G401 (cell line): ENCODE results near the gene SH3RF2. TPM values are rescaled to one million over a fixed set of nuclear protein-coding genes. Genes with fewer than 3 reads are reported as not detected.
A peak's percentile ranks its signal among the peaks of the same experiment; 100 is the strongest.

Source experiments
- DNase-seq: peaks from one replicate; pipeline ENCODE4 v3.0.0-alpha.2; 2015; ENCODE audit warnings: low spot score
- in situ Hi-C: cut with HindIII; loops from 2 replicates; pipeline ENCODE4 v1.10.0; 2016; ENCODE audit warnings: low sequenced_read_pairs, mixed read lengths
- total RNA-seq: library from RNA; depleted of rRNA; stranded (reverse); fragments of >200 nt; shearing (Covaris generic); gene quantifications from 2 replicates; pipeline ENCODE4 v1.2.3, GENCODE V29; 2014

SH3RF2 gene
- total RNA-seq, 1 experiment from 2014 or later, result 14.6 TPM

DNA sequence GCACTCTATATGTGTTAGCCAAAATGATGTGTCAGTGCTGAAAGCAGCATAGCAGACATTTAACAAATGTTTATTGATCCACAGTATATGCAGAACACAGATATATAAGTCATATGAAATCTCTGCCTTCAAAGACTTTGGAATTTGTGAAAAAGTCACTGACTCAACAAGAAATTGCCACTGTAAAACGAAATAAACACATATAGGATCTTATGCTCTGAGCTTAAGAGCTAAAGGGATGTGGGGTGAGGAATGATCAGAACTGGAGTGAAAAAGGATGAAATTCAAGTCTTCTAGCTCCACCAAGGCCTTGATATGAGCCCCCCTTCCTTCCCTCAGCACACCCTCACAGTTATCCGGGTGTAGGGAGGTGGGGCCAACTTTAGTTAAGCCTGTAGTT lies 119.1 kb downstream of the SH3RF2 start:
- in situ Hi-C loops, result loop anchor here (25.0 kb wide), 1 partner anchor 368 kb away; no protein-coding TSS in a partner anchor
- DNase-seq, result no peak

DNA sequence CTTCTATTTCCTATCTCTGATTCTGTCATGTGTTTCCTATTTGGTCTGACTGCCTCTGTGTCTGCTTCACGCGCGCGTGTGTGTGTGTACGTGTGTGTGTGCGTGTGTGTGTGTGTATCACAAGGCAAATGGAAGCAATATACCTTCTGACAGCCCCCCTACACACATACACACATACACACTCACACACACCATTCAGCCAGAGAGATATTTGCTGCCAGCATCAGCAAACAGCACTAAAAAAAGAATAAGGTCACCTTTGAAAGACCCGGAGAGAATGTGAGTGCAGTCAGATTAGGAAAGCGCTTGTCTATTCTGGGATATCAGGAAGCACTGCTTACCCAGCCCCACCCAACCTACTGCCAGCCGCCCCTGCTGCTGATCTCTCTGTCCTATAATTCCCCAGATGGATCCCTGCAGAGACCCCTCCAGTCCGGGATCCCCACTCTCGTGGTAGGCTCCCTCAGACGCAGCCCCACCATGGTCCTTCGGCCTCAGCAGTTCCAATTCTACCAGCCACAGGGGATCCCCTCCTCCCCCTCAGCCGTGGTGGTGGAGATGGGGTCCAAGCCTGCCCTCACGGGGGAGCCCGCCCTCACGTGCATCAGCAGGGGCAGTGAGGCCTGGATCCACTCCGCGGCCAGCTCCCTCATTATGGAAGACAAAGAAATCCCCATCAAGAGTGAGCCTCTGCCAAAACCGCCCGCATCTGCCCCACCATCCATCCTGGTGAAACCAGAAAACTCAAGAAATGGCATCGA lies 123.3 kb downstream of the SH3RF2 start:
- in situ Hi-C loops, result loop anchor here (5.0 to 25.0 kb wide), 2 partner anchors 53 to 372 kb away; no protein-coding TSS in a partner anchor
- no peak for DNase-seq

DNA sequence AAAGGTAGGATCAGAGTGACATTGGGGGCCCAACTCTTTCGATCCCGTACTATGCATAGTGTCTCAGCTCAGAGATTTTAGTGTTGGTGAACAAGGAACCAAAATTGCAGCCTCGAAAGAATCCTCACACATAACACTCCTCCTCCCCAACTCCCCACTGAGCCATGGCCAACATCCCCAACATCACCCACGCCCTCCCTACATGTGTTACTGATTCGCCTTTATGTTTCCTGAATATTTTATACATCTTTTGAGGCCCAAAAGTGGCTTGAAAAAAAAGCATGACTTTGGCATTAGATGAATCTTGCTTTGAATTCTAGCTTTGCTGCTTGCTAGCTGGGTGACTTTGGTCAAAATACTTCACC lies 123.8 kb downstream of the SH3RF2 start:
- in situ Hi-C loops, result loop anchor here (5.0 to 25.0 kb wide), 2 partner anchors 52 to 373 kb away; no protein-coding TSS in a partner anchor
- DNase-seq, result no peak

DNA sequence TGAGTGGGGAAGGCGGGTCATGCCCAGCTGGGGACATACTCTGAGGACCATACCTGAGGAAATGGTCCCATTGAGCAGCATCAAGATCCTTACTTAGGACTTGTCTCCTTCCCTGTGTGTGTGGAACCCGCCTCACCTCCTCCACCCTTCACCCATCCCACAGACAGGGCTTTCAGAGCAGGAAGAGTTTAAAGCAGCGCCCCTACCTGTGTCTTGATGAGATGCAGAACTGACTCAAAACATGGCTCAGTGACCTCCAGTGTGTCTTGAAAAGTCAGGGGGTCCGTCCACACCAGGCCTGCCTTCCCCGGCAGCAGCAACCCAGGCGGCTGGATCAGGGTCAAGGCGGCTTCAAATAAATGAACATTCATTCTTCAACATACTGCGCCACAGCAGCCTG lies 130.6 kb downstream of the SH3RF2 start:
- in situ Hi-C loops, result loop anchor here (25.0 kb wide), 1 partner anchor 380 kb away; no protein-coding TSS in a partner anchor
- DNase-seq, result no peak

DNA sequence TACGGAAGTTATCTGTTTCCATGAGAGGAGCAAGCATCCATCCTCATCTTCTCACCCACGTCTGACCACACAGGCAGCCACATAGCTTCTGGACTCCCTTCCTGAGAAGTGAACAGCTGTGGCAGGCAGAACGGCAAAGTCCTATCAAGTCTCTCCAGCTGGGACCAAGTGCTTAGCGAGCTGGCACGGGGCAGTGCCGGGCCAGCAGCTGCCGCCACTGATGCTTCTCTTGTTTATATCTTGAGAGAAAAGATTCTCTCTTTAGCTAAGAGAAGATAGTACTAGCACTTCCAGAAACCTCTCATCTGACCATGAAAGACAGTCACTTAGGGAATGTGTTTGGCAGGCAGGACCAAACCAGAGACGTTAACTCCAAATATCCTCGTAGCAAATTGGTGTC lies 131.8 kb downstream of the SH3RF2 start:
- in situ Hi-C loops, result loop anchor here (25.0 kb wide), 1 partner anchor 381 kb away; no protein-coding TSS in a partner anchor

DNA sequence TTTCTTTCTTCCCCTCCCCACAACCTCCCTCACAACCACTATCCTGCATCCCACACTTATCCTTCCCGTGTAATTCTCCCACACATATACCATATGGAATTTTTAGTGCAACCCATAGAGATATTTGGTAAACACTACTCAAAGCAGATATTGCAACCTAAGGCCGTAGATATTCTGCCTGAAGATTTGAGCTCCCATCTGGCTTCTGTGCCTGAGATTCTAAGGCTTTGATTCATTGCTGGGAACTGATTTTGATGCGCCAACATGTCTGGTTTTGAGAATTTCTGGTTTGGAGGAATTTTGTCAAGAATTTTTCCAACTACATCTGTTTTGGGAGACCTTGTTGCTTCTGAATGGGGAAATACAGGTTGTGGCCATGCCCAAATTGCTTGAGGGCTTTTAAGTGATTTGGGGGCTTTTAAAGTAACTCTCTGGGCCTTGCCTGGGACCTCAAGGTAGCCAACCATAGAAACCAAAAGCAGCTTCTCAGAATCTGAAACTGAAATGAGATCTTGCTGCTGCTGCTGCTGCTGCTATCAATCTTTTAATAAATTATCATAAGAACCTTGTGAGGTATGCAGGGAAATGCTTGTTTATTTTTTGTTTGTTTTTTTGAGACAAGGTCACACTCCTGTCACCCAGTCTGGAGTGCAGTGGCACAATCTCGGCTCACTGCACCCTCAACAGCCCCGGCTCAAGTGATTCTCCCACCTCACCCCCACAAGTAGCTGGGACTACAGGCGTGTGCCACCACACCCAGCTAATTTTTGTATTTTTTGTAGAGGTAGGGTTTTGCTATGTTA lies 132.8 kb downstream of the SH3RF2 start:
- in situ Hi-C loops, result loop anchor here (25.0 kb wide), 1 partner anchor 382 kb away; no protein-coding TSS in a partner anchor
- DNase-seq, result no peak

More for the DNA sequence above, 131.8 kb downstream of the SH3RF2 start:
- DNase-seq, result no peak

DNA sequence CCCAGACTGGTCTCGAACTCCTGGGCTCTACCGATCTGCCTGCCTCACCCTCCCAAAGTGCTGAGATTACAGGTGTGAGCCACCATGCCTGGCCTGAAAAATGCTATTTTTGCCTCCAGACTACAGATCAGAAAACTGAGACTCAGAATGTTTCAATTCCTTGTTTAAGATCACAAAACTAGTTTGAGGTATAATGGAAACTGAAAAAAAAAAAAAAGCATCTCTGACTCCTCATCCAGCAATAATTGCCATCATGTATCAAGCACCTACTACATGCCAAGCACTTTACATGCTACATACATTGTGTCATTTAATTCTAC lies 133.4 kb downstream of the SH3RF2 start:
- in situ Hi-C loops, result loop anchor here (25.0 kb wide), 1 partner anchor 382 kb away; no protein-coding TSS in a partner anchor

DNA sequence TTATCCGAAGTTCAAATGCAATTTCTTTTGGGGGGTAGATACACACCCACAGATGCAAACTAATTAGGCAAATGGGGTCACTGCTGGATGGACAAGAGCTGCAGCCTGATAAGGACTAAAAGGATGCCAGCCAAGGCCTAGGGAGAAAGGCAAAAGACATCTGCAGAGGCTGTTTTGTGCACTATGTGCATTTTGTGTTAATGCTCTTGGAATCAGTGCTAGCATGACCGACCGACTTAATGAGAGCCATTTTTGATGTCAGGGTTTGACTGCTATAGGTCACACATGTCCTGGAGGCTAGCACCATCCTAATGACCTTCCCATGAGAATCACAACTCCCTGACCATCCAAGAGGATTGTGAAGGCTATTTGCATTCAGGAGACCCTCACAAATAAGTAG lies 134.4 kb downstream of the SH3RF2 start:
- in situ Hi-C loops, result loop anchor here (25.0 kb wide), 1 partner anchor 383 kb away; no protein-coding TSS in a partner anchor
- no peak for DNase-seq

More for the DNA sequence above, 133.4 kb downstream of the SH3RF2 start:
- DNase-seq, result no peak

DNA sequence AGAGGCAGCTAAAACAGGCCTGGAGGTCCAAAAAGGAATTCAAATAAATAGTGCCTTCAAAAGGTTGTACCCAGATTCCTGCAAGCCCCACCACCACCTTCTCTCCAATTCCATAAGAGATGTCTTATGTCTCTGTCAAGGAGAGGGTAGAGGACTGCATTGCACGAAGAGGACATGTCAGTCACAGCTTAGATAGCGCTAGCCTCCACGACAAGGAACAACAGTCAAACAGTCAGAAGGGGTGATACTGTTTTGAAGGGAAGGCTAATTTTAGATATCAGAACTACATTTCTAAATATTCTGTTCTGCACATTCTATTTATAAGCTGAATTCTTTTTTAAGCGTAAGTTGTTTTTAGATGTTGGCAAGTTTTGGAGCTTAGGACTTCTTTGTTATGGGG lies 134.8 kb downstream of the SH3RF2 start:
- DNase-seq, result no peak
- in situ Hi-C loops, result loop anchor here (25.0 kb wide), 1 partner anchor 384 kb away; no protein-coding TSS in a partner anchor

DNA sequence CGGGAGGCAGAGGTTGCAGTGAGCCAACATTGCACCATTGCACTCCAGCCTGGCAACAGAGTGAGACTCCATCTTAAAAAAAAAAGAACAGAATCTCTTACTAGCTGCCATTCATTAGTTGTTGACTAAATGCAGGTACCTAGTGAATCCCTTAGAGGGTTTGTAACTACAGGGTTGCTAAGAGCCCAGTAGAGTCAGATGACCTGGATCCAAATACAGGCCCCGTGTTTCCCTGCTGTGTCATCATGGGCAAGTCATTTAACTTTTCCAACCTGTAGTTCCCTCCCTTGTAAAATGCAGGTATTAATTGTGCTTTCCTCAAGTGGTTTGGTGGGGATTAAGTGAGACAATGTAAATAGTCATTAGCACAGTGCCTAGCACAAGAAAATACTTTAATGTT lies 136.2 kb downstream of the SH3RF2 start:
- no peak for DNase-seq
- in situ Hi-C loops, result loop anchor here (25.0 kb wide), 1 partner anchor 385 kb away; no protein-coding TSS in a partner anchor

DNA sequence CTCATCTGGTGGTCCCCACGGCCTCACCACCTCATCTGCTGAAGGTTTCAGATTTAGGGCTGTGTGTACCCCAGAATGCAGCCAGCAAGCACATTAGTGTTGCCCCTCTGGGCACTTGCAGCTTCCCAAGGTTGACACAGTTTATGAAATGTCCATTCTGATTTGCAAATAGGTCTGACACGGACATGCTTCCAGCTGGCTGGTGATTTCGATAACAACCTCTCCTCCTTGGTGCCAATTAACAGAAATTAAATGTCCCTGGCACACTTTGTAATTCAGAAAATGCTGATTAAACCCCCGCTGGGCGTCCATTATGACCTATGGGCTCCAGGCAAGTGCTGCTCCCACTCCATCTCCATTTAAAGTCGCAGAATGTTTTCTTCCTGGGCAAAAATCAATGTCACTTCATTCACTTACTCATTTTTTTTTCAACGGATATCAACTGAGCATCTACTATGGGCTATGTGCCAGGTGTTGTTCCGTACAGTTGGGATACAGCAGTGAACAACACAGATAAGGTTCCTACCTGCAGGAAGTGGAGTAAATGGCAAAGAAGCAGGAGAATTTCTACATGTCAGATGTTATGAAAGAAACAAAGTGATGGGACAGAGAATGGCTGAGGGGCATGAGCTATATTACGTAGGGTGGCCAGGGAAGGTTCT lies 137.0 kb downstream of the SH3RF2 start:
- in situ Hi-C loops, result loop anchor here (25.0 kb wide), 1 partner anchor 386 kb away; no protein-coding TSS in a partner anchor

DNA sequence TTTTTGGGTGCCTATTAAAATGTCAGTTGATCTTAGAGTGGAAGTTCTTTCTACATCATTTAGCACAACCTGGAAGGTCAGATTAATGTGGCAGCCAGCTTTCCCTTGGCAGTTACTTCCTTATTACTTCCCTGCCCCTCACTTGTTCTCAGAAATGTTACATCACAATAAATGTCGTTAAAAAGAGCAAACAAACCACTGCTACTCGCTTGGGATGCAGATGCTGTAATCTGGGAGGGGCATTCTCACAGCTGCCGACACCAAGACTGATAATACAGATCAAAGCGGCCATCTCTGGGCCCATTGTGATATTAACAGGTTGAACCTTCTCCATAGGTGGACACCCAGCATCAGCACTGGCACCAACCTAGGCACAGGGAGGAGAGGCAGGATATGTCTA lies 139.7 kb downstream of the SH3RF2 start:
- in situ Hi-C loops, result no loop called here
- no peak for DNase-seq

More for the DNA sequence above, 137.0 kb downstream of the SH3RF2 start:
- DNase-seq, result peak; percentile 37

DNA sequence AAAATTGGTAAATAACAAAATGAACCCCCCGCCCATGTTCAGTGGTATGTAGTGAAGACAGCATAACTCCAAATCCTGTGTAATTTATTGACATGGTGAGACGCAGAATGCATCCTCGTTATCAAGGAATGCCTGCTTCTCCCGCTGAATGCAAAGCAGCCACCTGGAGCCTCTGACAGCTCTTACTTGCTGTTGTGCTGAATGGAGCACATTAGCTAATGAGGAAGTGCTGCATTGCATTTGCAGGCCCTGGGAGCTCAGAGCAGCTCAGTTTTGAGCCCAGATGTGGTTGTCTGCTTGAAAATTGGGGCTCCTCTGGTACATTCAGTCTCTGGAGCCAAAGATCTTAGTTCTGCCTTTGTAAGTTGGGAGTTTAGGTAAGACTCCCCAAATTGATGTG lies 140.1 kb downstream of the SH3RF2 start:
- DNase-seq, result no peak
- in situ Hi-C loops, result no loop called here

DNA sequence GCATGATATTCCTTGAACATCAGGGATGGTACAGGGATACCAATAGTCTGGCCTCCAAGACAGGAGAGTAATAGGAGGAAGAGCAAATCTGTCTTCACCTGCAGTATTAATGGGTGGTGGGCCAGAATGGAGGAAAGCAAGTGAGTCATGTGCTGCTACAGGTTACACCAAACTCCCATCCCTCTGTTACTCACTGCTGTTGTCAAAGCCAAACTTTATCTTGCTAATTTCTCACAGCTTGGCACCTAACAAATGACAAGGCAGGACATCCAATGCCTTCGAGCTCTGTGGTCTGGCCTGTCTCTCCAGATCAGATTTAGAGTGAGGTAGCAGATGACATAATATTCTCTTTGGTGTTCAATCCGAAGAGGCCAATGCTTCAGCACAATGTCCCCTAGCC lies 142.2 kb downstream of the SH3RF2 start:
- in situ Hi-C loops, result no loop called here
- DNase-seq, result no peak

DNA sequence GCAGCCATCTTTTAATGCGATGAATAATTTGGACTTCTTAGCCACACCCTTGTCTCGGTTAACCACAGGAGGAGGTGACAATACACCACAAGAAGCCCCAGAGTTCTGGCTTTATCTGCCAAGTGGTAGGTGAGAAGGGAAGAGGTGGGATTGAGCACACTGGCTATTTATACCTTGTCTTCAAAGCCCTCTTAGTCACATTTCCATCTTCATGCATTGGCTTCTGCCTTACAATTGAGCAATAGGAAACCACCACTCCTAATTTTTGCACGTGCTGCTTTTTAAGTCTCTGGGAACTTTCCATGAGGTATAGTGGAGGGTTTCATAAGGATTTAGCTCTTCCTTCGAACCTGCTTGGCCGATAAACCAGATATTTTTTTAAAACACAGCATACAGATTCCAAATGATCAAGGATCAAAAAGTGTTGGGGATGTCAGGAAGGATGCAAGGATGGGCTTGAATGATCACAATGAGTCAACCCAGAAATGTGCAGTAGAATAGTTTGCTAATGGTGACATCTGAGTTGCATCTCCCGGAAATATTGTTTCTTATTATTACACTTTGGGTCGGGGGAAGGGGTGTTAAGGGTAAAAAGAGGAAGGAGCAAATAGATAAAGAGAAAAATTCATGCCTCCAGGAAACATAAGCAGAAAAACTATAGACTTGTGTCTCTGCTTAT lies 143.5 kb downstream of the SH3RF2 start:
- no peak for DNase-seq
- in situ Hi-C loops, result no loop called here

DNA sequence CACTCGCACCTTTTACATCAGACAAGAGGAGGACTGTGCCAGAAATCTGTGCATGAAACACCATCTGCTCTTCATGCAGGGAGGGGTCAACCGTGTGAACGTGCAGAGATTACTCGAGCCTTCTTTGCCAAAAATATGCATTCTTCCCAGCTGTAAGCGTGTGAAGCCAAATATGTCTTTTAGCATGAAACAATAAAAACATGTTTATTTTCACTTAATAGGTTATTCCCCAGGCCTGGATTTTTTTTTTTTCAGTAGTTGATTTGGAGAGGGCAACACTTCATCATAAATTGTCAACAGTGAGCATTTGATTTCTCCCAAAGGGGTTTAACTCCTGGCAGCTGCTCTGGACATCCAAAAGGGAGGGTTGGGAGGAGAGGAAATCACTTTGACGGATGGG lies 145.2 kb downstream of the SH3RF2 start:
- in situ Hi-C loops, result no loop called here
- DNase-seq, result no peak

DNA sequence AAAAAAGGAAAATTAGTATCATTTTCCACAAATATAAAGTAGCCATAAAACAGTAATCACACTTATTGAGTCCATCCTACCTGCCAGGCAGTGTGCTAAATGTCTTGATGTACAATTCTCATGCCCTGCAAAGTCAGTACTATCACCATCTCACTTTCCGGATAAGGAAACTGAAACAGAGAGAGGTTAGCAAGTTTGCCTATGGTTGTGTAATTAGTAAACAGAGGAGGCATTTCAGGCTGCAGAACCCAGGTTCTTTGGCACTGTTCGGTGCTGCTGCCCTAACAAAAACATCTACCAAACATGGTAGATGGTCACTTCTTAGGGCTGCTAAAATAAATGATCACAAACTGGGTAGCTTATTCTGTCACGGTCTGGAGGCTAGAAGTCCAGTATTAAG lies 146.4 kb downstream of the SH3RF2 start:
- in situ Hi-C loops, result no loop called here
- DNase-seq, result no peak

DNA sequence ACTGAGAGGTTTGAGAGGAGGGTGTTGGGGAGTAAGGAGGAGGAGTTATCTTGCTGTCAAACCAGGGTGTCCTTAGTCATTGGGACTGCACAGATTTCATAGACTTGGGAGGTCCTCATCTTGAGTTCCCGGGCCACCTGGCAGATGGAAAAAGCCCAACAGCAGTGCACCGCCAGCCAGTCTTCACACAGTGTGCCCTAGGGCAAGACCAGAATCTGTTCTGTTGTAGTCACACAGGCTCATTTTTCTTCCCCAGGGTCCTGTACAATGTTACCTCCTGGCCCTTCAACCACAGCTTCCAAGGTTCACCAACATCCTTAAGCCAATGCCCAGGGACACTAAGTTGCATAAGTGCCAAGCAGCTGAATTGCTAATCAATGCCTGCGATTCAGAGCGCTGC lies 148.0 kb downstream of the SH3RF2 start:
- in situ Hi-C loops, result no loop called here
- no peak for DNase-seq

DNA sequence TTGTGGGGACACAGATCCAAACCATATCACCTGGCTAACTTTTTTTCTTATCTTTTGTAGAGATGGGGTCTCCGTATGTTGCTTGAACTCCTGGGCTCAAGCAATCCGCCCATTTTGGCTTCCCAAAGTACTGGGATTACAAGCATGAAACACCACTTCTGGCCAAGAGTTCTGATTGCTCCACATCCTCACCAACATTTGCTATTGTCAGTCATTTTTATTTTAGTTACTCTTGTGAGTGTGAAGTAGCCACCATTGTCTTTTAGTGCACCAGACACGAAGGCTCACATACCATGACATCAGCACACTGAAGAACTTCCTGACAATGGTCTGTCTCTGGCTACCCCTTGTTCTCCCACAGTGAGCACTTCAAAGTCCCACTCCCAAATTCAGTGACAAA lies 151.7 kb downstream of the SH3RF2 start:
- DNase-seq, result no peak
- in situ Hi-C loops, result no loop called here
